RWPE1 (cell line): Measurements from ENCODE around the gene LENG1.
A peak's percentile ranks its signal among the peaks of the same experiment; 100 is the strongest.

Source experiments
- CTCF ChIA-PET: fragments of 350-600 bp; sonication (Branson Sonifier 250); formaldehyde crosslinking; extraction: SDS; loops from one replicate; lab custom pipeline; 2021; lab: Yijun Ruan, JAX
- POLR2A ChIA-PET: fragments of 400-600 bp; formaldehyde crosslinking; extraction: SDS; loops from one replicate; lab custom pipeline; 2020; ENCODE audit warnings: antibody characterized with exemption; ENCODE audit not compliant: low non-redundant PET; lab: Yijun Ruan, JAX
- DNase-seq: peaks from one replicate; pipeline ENCODE4 v3.0.0; 2012; ENCODE audit warnings: low spot score
- H3K27ac ChIP-seq: fragments of 450-650 bp; 2 replicates; pipeline ENCODE4 v1.5.1; 2017
- TF ChIP-seq, protein P1 (sequence below): fragments of 450-650 bp; conservative IDR thresholded peaks from 2 replicates; pipeline ENCODE4 v1.5.1; 2017; ENCODE audit warnings: low read depth, mild to moderate bottlenecking

Gene LENG1

DNA sequence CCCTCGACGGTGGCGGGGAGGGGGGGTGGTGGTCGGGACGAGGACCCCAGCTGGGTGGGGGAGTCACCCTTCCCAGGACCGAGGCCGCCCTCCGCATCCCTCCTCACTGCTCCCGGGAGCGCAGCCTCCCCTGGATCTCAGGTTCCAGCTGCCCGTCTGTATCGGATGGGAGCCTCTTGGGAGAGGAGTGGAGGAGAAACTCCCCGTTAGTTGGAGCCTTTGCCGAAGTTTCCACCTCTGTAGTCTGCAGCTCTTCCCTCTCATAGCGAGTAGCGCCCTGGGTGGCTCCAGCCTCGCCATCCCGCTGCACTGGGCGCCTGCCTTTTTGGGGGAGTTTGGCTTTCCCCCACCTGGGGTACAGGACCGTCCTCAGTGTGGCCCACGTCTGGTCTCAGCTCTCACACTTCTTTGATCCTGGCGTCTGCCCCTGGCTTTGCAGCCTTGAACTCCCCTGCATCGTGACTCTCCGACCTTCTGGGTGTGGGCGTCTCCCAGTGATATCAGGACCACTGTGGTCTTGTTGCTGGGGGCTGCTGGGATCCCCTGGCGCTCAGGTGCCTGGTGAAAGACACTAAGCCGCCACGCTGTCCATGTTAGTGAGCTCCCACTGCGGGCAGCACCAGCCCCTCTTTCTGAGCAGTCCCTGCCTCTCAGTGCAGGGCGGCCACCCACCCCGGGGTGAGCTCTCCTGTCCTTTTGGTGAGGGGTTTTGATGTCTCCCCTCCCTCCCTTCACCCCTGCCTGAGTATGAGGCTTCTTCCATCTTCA lies 20.8 kb downstream of the LENG1 start:
- CTCF ChIA-PET, result no interaction called here

DNA sequence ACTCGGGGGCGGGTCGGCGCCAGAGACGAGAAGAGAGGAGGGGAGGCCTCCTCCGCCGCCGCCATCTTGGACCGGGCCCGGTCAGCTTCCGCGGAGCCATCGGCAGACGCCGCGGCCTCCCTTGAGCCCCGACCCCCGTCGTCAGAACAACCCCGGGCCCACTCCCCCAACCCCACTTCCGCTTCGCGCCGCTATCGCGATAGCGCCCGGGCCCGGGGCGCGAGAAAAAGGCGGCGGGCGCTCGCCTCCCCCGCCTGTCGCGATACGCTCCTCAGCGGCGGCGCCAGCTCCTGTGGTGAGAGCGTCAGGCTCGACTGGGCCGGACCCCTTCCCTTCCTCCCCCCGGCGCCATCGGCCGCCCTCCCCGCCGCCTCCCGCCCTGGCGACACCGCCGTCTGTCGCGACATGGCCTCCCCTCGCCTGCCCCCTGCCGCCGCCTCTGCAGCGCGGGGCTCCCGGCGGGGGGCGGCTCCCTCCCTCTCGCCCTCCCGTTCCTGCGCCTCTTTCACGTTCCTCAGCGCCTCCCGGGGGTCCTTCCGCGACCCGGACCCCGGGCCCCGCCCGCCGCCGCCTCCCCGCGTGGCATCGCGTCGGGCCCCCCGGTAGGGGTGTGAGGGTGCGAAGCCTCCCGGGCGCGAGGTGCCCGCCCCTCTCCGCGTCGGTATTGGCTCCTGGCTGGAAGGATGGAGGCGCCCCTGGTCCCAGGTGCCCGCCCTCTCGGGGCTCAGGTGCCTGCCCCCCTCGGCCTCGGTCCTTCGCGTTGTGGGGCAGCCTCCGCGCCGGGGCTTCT lies 21.6 kb downstream of the LENG1 start, which contains the start of gene CNOT3:
TSS of gene CNOT3 (plus strand) at position 64 of the 790 bp plus-strand sequence. CDS start 5,217 bp downstream, outside the sequence.
- POLR2A ChIA-PET, result interaction anchor here (0.6 to 1.6 kb wide), 3 partner anchors 10 to 469 kb away, joined by 3 to 5 read pairs (median 4); partner anchors contain the start of gene LENG1

More for the DNA sequence above, 20.8 kb downstream of the LENG1 start:
- peak overlapping the region; percentile 86 for H3K27ac ChIP-seq
- DNase-seq, result no peak
- POLR2A ChIA-PET, result interaction anchor here (0.6 kb wide), 1 partner anchor 316 kb away, joined by 3 read pairs; no protein-coding TSS in a partner anchor
- TF ChIP-seq, protein P1, sequence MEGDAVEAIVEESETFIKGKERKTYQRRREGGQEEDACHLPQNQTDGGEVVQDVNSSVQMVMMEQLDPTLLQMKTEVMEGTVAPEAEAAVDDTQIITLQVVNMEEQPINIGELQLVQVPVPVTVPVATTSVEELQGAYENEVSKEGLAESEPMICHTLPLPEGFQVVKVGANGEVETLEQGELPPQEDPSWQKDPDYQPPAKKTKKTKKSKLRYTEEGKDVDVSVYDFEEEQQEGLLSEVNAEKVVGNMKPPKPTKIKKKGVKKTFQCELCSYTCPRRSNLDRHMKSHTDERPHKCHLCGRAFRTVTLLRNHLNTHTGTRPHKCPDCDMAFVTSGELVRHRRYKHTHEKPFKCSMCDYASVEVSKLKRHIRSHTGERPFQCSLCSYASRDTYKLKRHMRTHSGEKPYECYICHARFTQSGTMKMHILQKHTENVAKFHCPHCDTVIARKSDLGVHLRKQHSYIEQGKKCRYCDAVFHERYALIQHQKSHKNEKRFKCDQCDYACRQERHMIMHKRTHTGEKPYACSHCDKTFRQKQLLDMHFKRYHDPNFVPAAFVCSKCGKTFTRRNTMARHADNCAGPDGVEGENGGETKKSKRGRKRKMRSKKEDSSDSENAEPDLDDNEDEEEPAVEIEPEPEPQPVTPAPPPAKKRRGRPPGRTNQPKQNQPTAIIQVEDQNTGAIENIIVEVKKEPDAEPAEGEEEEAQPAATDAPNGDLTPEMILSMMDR, result no peak

GRCh38 chr19:54136864-54137698 lies 22.4 kb downstream of the LENG1 start:
- CTCF ChIA-PET, result no interaction called here
- TF ChIP-seq, protein P1, result no peak
- DNase-seq, result peak; percentile 99
- peak overlapping the region; percentile 94 for H3K27ac ChIP-seq
- POLR2A ChIA-PET, result interaction anchor here (0.6 to 1.6 kb wide), 5 partner anchors 11 to 469 kb away, joined by 3 to 5 read pairs (median 3); partner anchors contain the start of genes LENG1, PRPF31 and TFPT

More for the DNA sequence above, 21.6 kb downstream of the LENG1 start, which contains the start of gene CNOT3:
- TF ChIP-seq, protein P1, result no peak
- CTCF ChIA-PET, result no interaction called here
- DNase-seq, result no peak
- peak within 1 kb of the TSS; percentile 94 for H3K27ac ChIP-seq

GRCh38 chr19:54136086-54136863 lies 23.2 kb downstream of the LENG1 start:
- H3K27ac ChIP-seq, result peak overlapping the region; percentile 94
- CTCF ChIA-PET, result no interaction called here
- no peak for DNase-seq

GRCh38 chr19:54133957-54134590 lies 25.4 kb downstream of the LENG1 start:
- H3K27ac ChIP-seq, result peak overlapping the region; percentile 94
- ChIA-PET CTCF (no interaction called here), POLR2A (no interaction called here)
- TF ChIP-seq, protein P1, result no peak
- no peak for DNase-seq

More at GRCh38 chr19:54136086-54136863, 23.2 kb downstream of the LENG1 start:
- TF ChIP-seq, protein P1, result no peak
- POLR2A ChIA-PET, result interaction anchor here (0.8 to 1.6 kb wide), 4 partner anchors 11 to 24 kb away, joined by 3 to 5 read pairs (median 4); partner anchors contain the start of genes LENG1, PRPF31 and TFPT
